Measurements from ENCODE around the gene BRI3BP.

GRCh38 chr12:124963211-124963610 is 30.2 kb upstream of the BRI3BP start:
- TF ChIP-seq CTCF (IDR thresholded peaks at IDR 0.05) (no peak), POLR2A (IDR thresholded peaks at IDR 0.05) (no peak), POLR2AphosphoS5 (IDR thresholded peaks at IDR 0.05) (no peak)
